HepG2 (cell line): ENCODE data around the gene FUT8. TPM values are rescaled to one million over a fixed set of nuclear protein-coding genes. Genes with fewer than 3 reads are reported as not detected.

ENCODE experiments used
- ATAC-seq: fragments of 200-7000 bp; cut with Tn5 transposase; 3 replicates; pipeline ENCODE4 v1.9.1; 2020; ENCODE audit warnings: mild to moderate bottlenecking, moderate library complexity
- BruUV-seq: library from RNA; stranded (reverse); fragments of 400-500 nt; replicated peaks from 2 replicates; lab custom pipeline; 2021; lab: Mats Ljungman, UMichigan
- CTCF ChIA-PET: fragments of 300-600 bp; formaldehyde crosslinking; extraction: SDS; loops from one replicate; lab custom pipeline; 2021; ENCODE audit warnings: low total read pairs, inconsistent platforms, low intra/inter-chr PET ratio; lab: Yijun Ruan, JAX
- POLR2A ChIA-PET: fragments of 350-600 bp; sonication (Branson Sonifier 250); formaldehyde crosslinking; loops from one replicate; lab custom pipeline; 2020; ENCODE audit warnings: antibody characterized with exemption, inconsistent platforms; lab: Yijun Ruan, JAX
- DNase-seq: peaks from one replicate; pipeline ENCODE4 v3.0.0-alpha.2; 2015; ENCODE audit warnings: low spot score
- FAIRE-seq: peaks from 3 replicates; lab custom pipeline; 2011; peaks lifted over from hg19 to GRCh38; lab: Jason Lieb, UNC
- H2AFZ ChIP-seq: one replicate; pipeline ENCODE4 v1.6.1; 2011; ENCODE audit warnings: low read length, inconsistent platforms
- H3K27ac ChIP-seq: fragments of 300-600 bp; 3 replicates; pipeline ENCODE4 v1.8.0; 2011; ENCODE audit warnings: mixed run types, mild to moderate bottlenecking, mixed read lengths, low read length, inconsistent platforms; ENCODE audit not compliant: insufficient read depth; ENCODE audit errors: extremely low read length
- H3K27me3 ChIP-seq, 2 experiments: fragments of 200-600 bp in 1 of 2; 2 replicates in 1 of 2; 3 replicates in 1 of 2; pipeline versions ENCODE4 v1.6.0 to v1.8.0; 2011; ENCODE audit warnings: low read length in 2 of 2, mild to moderate bottlenecking in 2 of 2, moderate library complexity in 2 of 2, inconsistent platforms in 1 of 2; ENCODE audit not compliant: insufficient read depth in 2 of 2, control insufficient read depth in 1 of 2
- H3K36me3 ChIP-seq, 2 experiments: fragments of 200-600 bp in 1 of 2; replicated peaks in 1 of 2; 2 replicates in 1 of 2; 3 replicates in 1 of 2; pipeline versions ENCODE4 v1.5.1 to v1.8.0; 2011; ENCODE audit warnings: low read length in 2 of 2, inconsistent platforms in 1 of 2; ENCODE audit not compliant: insufficient read depth in 2 of 2, control insufficient read depth in 1 of 2
- H3K4me1 ChIP-seq: 2 replicates; pipeline ENCODE4 v1.5.1; 2012; ENCODE audit warnings: low read length, inconsistent platforms; ENCODE audit not compliant: insufficient read depth
- H3K4me2 ChIP-seq: 2 replicates; pipeline ENCODE4 v1.6.0; 2011; ENCODE audit warnings: low read depth, low read length, inconsistent platforms
- H3K4me3 ChIP-seq, 3 experiments: fragments of 200-600 bp in 1 of 3; sonication (generic), shearing (Covaris generic) in 1 of 3; replicated peaks in 1 of 3; 2 replicates each; pipeline ENCODE4 v1.5.1; 2011 to 2016; ENCODE audit warnings: low read length in 3 of 3, inconsistent platforms in 2 of 3, low read depth in 2 of 3, mild to moderate bottlenecking in 2 of 3, control low read depth in 1 of 3, mixed read lengths in 1 of 3; ENCODE audit not compliant: insufficient read depth in 1 of 3
- H3K79me2 ChIP-seq: one replicate; pipeline ENCODE4 v1.6.1; 2011; ENCODE audit warnings: low read length, inconsistent platforms; ENCODE audit not compliant: insufficient read depth
- H3K9ac ChIP-seq: 2 replicates; pipeline ENCODE4 v1.6.0; 2011; ENCODE audit warnings: mild to moderate bottlenecking, low read depth, low read length, inconsistent platforms; ENCODE audit not compliant: insufficient read depth
- H3K9me3 ChIP-seq: 2 replicates; pipeline ENCODE4 v1.5.1; 2012; ENCODE audit warnings: mild to moderate bottlenecking, low read length
- H4K20me1 ChIP-seq: 2 replicates; pipeline ENCODE4 v1.6.0; 2011; ENCODE audit warnings: inconsistent platforms, mild to moderate bottlenecking, low read length, moderate library complexity; ENCODE audit not compliant: insufficient read depth
- WGBS: methylation state at CpG from one replicate; pipeline ENCODE4 v1.1.6; 2017; ENCODE audit warnings: low lambda C conversion rate; 5-methylcytosine and 5-hydroxymethylcytosine counted together
- in situ Hi-C: cut with HindIII; loops from 2 replicates; pipeline ENCODE4 v1.10.0; 2017; ENCODE audit warnings: low pct_unique_long_range_greater_than_20kb; ENCODE audit not compliant: extremely low pct_ligation_motif_present
- intact Hi-C: fragments of 100-400 bp; cut with micrococcal nuclease; formaldehyde crosslinking; loops from one replicate; pipeline ENCODE4 v1.10.0; 2022; ENCODE audit not compliant: unreplicated experiment
- polyA plus RNA-seq, 8 experiments: library from polyadenylated mRNA; depleted of rRNA in 3 of 8; stranded (reverse) in 7 of 8; unstranded in 1 of 8; fragments of >200 nt; fragmentation: Illumina TruSeq in 4 of 8; extraction: Trizol in 4 of 8; gene quantifications; 2 replicates each; pipeline versions ENCODE4 v1.2.1 to v1.2.3, GENCODE V29; 2011 to 2016; ENCODE audit warnings: low read depth in 4 of 8, missing spikeins in 1 of 8, mixed read lengths in 1 of 8; ENCODE audit not compliant: insufficient read depth in 1 of 8
- total RNA-seq, 5 experiments: library from RNA; depleted of rRNA; stranded (reverse); fragments of >200 nt; fragmentation: Illumina TruSeq; extraction: Trizol; gene quantifications; 2 replicates each; pipeline ENCODE4 v1.2.3, GENCODE V29; 2016; ENCODE audit warnings: low read depth in 1 of 5
- TF ChIP-seq, protein P1 (sequence below): sonication (generic); formaldehyde crosslinking; IDR thresholded peaks from 2 replicates; pipeline ENCODE4 v1.4.0; 2020; ENCODE audit warnings: mild to moderate bottlenecking, missing genetic modification reagents

FUT8 gene
- total and polyA plus RNA-seq, 2 of the 13 experiments (the other 11 are each of a cell fraction or from before 2014, with no cell fraction given): 9.3 to 17.5 TPM

- Histone ChIP-seq H2AFZ (no peak overlapping the region), H3K4me1 (no peaks in the 10 kb centered on the region), H4K20me1 (no peaks in the 10 kb centered on the region), H3K36me3 (no peaks in the 10 kb centered on the region), H3K27me3 (no peaks in the 10 kb centered on the region), H3K4me3 (no peak overlapping the region), H3K9me3 (no peaks in the 10 kb centered on the region; the same call in 1 of the 2 replicates), H3K27ac (no peak overlapping the region), H3K4me2 (no peak overlapping the region)
- ChIA-PET CTCF (no interaction called here), POLR2A (no interaction called here)
- WGBS: 78% methylated on average over 4 of the region's 4 CpGs
- FAIRE-seq: no peak
- no peak for DNase-seq
- BruUV-seq: no TSS peak
- no peak for ATAC-seq
- in situ Hi-C loops (no loop called here), intact Hi-C loops (no loop called here)
- TF ChIP-seq, protein P1, sequence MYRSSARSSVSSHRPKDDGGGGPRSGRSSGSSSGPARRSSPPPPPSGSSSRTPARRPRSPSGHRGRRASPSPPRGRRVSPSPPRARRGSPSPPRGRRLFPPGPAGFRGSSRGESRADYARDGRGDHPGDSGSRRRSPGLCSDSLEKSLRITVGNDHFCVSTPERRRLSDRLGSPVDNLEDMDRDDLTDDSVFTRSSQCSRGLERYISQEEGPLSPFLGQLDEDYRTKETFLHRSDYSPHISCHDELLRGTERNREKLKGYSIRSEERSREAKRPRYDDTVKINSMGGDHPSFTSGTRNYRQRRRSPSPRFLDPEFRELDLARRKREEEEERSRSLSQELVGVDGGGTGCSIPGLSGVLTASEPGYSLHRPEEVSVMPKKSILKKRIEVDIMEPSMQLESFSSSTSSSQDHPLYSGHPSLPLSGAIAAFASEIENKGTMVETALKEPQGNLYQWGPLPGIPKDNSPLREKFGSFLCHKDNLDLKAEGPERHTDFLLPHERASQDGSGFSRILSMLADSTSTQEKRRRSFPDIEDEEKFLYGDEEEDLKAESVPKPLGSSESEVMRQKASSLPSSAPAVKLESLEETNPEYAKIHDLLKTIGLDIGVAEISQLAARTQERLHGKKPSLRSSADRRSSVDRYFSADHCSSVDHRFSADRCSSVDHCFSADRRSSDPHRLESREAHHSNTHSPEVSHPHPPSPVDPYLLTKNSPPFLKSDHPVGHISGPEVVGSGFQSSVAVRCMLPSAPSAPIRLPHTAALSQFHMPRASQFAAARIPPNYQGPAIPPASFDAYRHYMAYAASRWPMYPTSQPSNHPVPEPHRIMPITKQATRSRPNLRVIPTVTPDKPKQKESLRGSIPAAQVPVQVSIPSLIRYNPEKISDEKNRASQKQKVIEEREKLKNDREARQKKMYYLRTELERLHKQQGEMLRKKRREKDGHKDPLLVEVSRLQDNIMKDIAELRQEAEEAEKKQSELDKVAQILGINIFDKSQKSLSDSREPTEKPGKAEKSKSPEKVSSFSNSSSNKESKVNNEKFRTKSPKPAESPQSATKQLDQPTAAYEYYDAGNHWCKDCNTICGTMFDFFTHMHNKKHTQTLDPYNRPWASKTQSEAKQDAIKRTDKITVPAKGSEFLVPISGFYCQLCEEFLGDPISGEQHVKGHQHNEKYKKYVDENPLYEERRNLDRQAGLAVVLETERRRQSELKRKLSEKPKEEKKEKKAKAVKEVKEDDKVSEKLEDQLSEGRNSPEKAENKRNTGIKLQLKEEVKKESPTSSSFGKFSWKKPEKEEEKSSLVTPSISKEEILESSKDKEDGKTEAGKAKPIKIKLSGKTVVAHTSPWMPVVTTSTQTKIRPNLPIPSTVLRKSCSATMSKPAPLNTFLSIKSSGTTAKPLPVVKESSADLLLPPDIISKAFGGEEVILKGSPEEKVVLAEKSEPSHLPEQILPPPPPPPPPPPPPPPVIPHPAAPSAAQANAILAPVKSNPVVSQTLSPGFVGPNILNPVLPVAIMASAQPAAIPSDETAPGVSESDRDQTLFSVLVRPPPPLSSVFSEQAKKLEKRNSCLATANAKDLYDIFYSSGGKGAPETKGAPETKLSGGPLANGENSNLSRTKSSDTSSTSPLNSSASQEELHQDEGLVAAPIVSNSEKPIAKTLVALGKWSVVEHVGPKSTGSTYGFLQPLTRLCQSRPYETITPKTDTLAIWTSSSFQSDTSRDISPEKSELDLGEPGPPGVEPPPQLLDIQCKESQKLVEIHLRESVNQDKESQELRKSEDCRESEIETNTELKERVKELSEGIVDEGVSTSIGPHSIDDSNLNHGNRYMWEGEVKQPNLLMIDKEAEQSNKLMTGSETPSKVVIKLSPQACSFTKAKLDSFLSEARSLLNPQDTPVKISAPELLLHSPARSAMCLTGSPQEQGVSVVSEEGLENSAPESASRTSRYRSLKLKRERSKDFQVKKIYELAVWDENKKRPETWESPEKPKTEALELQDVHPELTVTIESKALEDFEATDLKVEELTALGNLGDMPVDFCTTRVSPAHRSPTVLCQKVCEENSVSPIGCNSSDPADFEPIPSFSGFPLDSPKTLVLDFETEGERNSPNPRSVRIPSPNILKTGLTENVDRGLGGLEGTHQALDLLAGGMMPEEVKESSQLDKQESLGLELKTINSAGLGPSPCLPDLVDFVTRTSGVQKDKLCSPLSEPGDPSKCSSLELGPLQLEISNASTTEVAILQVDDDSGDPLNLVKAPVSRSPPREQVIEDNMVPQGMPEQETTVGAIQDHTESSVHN: no peak
- TF ChIP-seq, all 625 proteins: peak for 0
- no peaks in the 10 kb centered on the region for H3K79me2 ChIP-seq
- H3K9ac ChIP-seq: no peak overlapping the region
Observed at GRCh38 chr14:65703996-65704395, 291.5 kb downstream of the FUT8 start.
